Measurements from ENCODE around the gene TWNK. TPM values are rescaled to one million over a fixed set of nuclear protein-coding genes. Genes with fewer than 3 reads are reported as not detected.

The TWNK gene
- total RNA-seq, 1 donor from 2014 or later: 5.4 TPM

GRCh38 chr10:101036726-101037125, 49.4 kb downstream of the TWNK start:
- Mint-ChIP-seq H3K36me3 (ENCODE audit: low read depth) (peaks cover 22% of the 10 kb centered on the region), H3K27me3 (ENCODE audit: low read depth) (no peaks in the 10 kb centered on the region), H3K4me1 (ENCODE audit: low read depth) (peaks cover 33% of the 10 kb centered on the region), H3K27ac (ENCODE audit: unreplicated experiment) (no peak overlapping the region), H3K9me3 (ENCODE audit: low read depth) (no peaks in the 10 kb centered on the region), H3K4me3 (ENCODE audit: unreplicated experiment) (no peak overlapping the region)
- TF ChIP-seq, protein P1, sequence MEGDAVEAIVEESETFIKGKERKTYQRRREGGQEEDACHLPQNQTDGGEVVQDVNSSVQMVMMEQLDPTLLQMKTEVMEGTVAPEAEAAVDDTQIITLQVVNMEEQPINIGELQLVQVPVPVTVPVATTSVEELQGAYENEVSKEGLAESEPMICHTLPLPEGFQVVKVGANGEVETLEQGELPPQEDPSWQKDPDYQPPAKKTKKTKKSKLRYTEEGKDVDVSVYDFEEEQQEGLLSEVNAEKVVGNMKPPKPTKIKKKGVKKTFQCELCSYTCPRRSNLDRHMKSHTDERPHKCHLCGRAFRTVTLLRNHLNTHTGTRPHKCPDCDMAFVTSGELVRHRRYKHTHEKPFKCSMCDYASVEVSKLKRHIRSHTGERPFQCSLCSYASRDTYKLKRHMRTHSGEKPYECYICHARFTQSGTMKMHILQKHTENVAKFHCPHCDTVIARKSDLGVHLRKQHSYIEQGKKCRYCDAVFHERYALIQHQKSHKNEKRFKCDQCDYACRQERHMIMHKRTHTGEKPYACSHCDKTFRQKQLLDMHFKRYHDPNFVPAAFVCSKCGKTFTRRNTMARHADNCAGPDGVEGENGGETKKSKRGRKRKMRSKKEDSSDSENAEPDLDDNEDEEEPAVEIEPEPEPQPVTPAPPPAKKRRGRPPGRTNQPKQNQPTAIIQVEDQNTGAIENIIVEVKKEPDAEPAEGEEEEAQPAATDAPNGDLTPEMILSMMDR (IDR thresholded peaks at IDR 0.05): no peak
- no peak for DNase-seq (ENCODE audit: low spot score)

- peaks cover 22% of the 10 kb centered on the region for H3K36me3 Mint-ChIP-seq (ENCODE audit: low read depth)
- no peak for DNase-seq (ENCODE audit: low spot score)
- no peak overlapping the region for H3K4me3 Mint-ChIP-seq (ENCODE audit: unreplicated experiment)
- TF ChIP-seq, protein P1 (IDR thresholded peaks at IDR 0.05): no peak
- peaks cover 36% of the 10 kb centered on the region for H3K4me1 Mint-ChIP-seq (ENCODE audit: low read depth)
- H3K27ac Mint-ChIP-seq (ENCODE audit: unreplicated experiment): peak overlapping the region; percentile 4
- H3K9me3 Mint-ChIP-seq (ENCODE audit: low read depth): no peaks in the 10 kb centered on the region
- H3K27me3 Mint-ChIP-seq (ENCODE audit: low read depth): no peaks in the 10 kb centered on the region
Observed at GRCh38 chr10:101038484-101038883, 51.1 kb downstream of the TWNK start.

- H3K27me3 Mint-ChIP-seq (ENCODE audit: low read depth): no peaks in the 10 kb centered on the region
- peak overlapping the region; percentile 83 for H3K27ac Mint-ChIP-seq (ENCODE audit: unreplicated experiment)
- peaks cover 26% of the 10 kb centered on the region for H3K4me1 Mint-ChIP-seq (ENCODE audit: low read depth)
- H3K36me3 Mint-ChIP-seq (ENCODE audit: low read depth): peaks cover 22% of the 10 kb centered on the region
- TF ChIP-seq, protein P1 (IDR thresholded peaks at IDR 0.05): no peak
- H3K9me3 Mint-ChIP-seq (ENCODE audit: low read depth): no peaks in the 10 kb centered on the region
- no peak overlapping the region for H3K4me3 Mint-ChIP-seq (ENCODE audit: unreplicated experiment)
- no peak for DNase-seq (ENCODE audit: low spot score)
Observed at GRCh38 chr10:101040061-101040460, 52.7 kb downstream of the TWNK start.

DNA sequence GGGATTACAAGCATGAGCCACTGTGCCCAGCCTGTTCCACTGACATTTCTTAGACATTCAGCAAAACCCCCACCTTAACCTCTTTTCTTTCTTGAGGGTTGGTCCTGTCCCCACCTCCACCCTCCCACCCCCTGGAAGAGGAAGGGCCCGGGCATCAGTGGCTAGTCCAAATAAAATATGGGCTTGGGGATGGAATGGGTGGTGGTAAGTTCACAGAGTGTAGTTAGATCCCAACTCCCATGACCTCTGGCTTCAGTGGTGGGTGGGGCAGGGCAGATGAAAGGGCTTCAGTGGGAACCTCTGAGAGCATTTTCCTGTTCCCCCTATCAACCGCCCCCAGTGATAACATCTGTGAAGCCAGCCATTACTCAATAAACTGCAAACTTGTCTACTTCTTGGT, 53.5 kb downstream of the TWNK start:
- Mint-ChIP-seq H3K4me1 (ENCODE audit: low read depth) (peaks cover 26% of the 10 kb centered on the region), H3K36me3 (ENCODE audit: low read depth) (peaks cover 22% of the 10 kb centered on the region), H3K27me3 (ENCODE audit: low read depth) (no peaks in the 10 kb centered on the region), H3K9me3 (ENCODE audit: low read depth) (no peaks in the 10 kb centered on the region), H3K27ac (ENCODE audit: unreplicated experiment) (peak overlapping the region; percentile 73), H3K4me3 (ENCODE audit: unreplicated experiment) (no peak overlapping the region)
- no peak for DNase-seq (ENCODE audit: low spot score)
- TF ChIP-seq, protein P1 (IDR thresholded peaks at IDR 0.05): no peak

GRCh38 chr10:101041252-101041761, 54.0 kb downstream of the TWNK start:
- Mint-ChIP-seq H3K4me3 (ENCODE audit: unreplicated experiment) (no peak overlapping the region), H3K4me1 (ENCODE audit: low read depth) (peaks cover 26% of the 10 kb centered on the region), H3K27ac (ENCODE audit: unreplicated experiment) (peak overlapping the region; percentile 73), H3K36me3 (ENCODE audit: low read depth) (peaks cover 20% of the 10 kb centered on the region), H3K27me3 (ENCODE audit: low read depth) (peaks cover 2% of the 10 kb centered on the region), H3K9me3 (ENCODE audit: low read depth) (no peaks in the 10 kb centered on the region)
- no peak for DNase-seq (ENCODE audit: low spot score)
- TF ChIP-seq, protein P1 (IDR thresholded peaks at IDR 0.05): peak; percentile 86

Data from chondrocyte (in vitro differentiated cells).